Loucy (cell line): ENCODE data around the gene SOBP.

Source experiments
- H2AFZ ChIP-seq: fragments of 200-600 bp; sonication (generic); 2 replicates; pipeline ENCODE4 v1.6.0; 2016; ENCODE audit warnings: antibody characterized with exemption, mild to moderate bottlenecking, low read length, moderate library complexity
- H3F3A ChIP-seq: fragments of 200-600 bp; 2 replicates; pipeline ENCODE4 v1.6.0; 2016; ENCODE audit warnings: antibody characterized with exemption, low read depth, mild to moderate bottlenecking
- H3K27me3 ChIP-seq: fragments of 200-600 bp; sonication (generic); 2 replicates; pipeline ENCODE4 v1.6.1; 2014; ENCODE audit warnings: low read length, mild to moderate bottlenecking; ENCODE audit not compliant: insufficient read depth, poor library complexity, severe bottlenecking
- H3K36me3 ChIP-seq: fragments of 200-600 bp; sonication (generic); 2 replicates; pipeline ENCODE4 v1.6.1; 2016; ENCODE audit warnings: low read length; ENCODE audit not compliant: insufficient read depth
- H3K4me1 ChIP-seq: fragments of 200-600 bp; sonication (generic); 2 replicates; pipeline ENCODE4 v1.5.1; 2014; ENCODE audit warnings: low read length, mild to moderate bottlenecking; ENCODE audit not compliant: insufficient read depth, poor library complexity, severe bottlenecking
- H3K4me2 ChIP-seq: fragments of 200-600 bp; sonication (generic); 2 replicates; pipeline ENCODE4 v1.6.0; 2014; ENCODE audit warnings: antibody characterized with exemption, low read length, low read depth, mild to moderate bottlenecking; ENCODE audit not compliant: poor library complexity, severe bottlenecking
- H3K4me3 ChIP-seq: fragments of 200-600 bp; sonication (generic); 2 replicates; pipeline ENCODE4 v1.5.1; 2014; ENCODE audit warnings: low read length, mild to moderate bottlenecking, mixed read lengths; ENCODE audit not compliant: poor library complexity, severe bottlenecking
- H3K79me2 ChIP-seq: fragments of 200-600 bp; sonication (generic); 2 replicates; pipeline ENCODE4 v1.6.1; 2014; ENCODE audit warnings: low read length; ENCODE audit not compliant: insufficient read depth
- H3K9ac ChIP-seq: fragments of 200-600 bp; sonication (generic); 2 replicates; pipeline ENCODE4 v1.6.0; 2014; ENCODE audit warnings: mild to moderate bottlenecking, low read depth, low read length, moderate library complexity; ENCODE audit not compliant: poor library complexity, severe bottlenecking
- H3K9me2 ChIP-seq: fragments of 200-600 bp; sonication (generic); replicated peaks from 2 replicates; pipeline ENCODE4 v1.6.1; 2016; ENCODE audit warnings: low read depth, low read length, mixed read lengths
- H3K9me3 ChIP-seq: fragments of 200-600 bp; sonication (generic); 2 replicates; pipeline ENCODE4 v1.6.1; 2014; ENCODE audit warnings: mild to moderate bottlenecking, antibody characterized with exemption, low read length, low read depth; ENCODE audit not compliant: insufficient read depth
- H4K20me1 ChIP-seq: fragments of 200-600 bp; sonication (generic); 2 replicates; pipeline ENCODE4 v1.6.0; 2014; ENCODE audit warnings: antibody characterized with exemption, low read length, mild to moderate bottlenecking; ENCODE audit not compliant: insufficient read depth, poor library complexity, severe bottlenecking
- EZH2phosphoT487 ChIP-seq: fragments of 200-600 bp; IDR thresholded peaks from 2 replicates; pipeline ENCODE4 v1.6.1; 2018; ENCODE audit warnings: antibody characterized with exemption, mild to moderate bottlenecking, moderate library complexity, borderline replicate concordance
- TF ChIP-seq, protein P1 (sequence below): fragments of 200-600 bp; sonication (generic); conservative IDR thresholded peaks from 2 replicates; pipeline ENCODE4 v1.5.1; 2014; ENCODE audit warnings: mild to moderate bottlenecking, antibody characterized with exemption, low read length

SOBP gene

GRCh38 chr6:107673076-107673494 lies 183.2 kb downstream of the SOBP start:
- no peak overlapping the region for H3K4me3 ChIP-seq
- no peaks in the 10 kb centered on the region for H3K27me3 ChIP-seq
- no peak for TF ChIP-seq EZH2phosphoT487
- TF ChIP-seq, protein P1, sequence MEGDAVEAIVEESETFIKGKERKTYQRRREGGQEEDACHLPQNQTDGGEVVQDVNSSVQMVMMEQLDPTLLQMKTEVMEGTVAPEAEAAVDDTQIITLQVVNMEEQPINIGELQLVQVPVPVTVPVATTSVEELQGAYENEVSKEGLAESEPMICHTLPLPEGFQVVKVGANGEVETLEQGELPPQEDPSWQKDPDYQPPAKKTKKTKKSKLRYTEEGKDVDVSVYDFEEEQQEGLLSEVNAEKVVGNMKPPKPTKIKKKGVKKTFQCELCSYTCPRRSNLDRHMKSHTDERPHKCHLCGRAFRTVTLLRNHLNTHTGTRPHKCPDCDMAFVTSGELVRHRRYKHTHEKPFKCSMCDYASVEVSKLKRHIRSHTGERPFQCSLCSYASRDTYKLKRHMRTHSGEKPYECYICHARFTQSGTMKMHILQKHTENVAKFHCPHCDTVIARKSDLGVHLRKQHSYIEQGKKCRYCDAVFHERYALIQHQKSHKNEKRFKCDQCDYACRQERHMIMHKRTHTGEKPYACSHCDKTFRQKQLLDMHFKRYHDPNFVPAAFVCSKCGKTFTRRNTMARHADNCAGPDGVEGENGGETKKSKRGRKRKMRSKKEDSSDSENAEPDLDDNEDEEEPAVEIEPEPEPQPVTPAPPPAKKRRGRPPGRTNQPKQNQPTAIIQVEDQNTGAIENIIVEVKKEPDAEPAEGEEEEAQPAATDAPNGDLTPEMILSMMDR, result no peak
- no peaks in the 10 kb centered on the region for H3K9me3 ChIP-seq
- H3K9me2 ChIP-seq, result no peaks in the 10 kb centered on the region
- H3K4me2 ChIP-seq, result no peak overlapping the region
- H3K4me1 ChIP-seq, result peaks cover 31% of the 10 kb centered on the region
- no peaks in the 10 kb centered on the region for H4K20me1 ChIP-seq
- H3F3A ChIP-seq, result no peaks in the 10 kb centered on the region
- H2AFZ ChIP-seq, result no peak overlapping the region
- H3K36me3 ChIP-seq, result no peaks in the 10 kb centered on the region
- no peak overlapping the region for H3K9ac ChIP-seq
- H3K79me2 ChIP-seq, result no peaks in the 10 kb centered on the region

DNA sequence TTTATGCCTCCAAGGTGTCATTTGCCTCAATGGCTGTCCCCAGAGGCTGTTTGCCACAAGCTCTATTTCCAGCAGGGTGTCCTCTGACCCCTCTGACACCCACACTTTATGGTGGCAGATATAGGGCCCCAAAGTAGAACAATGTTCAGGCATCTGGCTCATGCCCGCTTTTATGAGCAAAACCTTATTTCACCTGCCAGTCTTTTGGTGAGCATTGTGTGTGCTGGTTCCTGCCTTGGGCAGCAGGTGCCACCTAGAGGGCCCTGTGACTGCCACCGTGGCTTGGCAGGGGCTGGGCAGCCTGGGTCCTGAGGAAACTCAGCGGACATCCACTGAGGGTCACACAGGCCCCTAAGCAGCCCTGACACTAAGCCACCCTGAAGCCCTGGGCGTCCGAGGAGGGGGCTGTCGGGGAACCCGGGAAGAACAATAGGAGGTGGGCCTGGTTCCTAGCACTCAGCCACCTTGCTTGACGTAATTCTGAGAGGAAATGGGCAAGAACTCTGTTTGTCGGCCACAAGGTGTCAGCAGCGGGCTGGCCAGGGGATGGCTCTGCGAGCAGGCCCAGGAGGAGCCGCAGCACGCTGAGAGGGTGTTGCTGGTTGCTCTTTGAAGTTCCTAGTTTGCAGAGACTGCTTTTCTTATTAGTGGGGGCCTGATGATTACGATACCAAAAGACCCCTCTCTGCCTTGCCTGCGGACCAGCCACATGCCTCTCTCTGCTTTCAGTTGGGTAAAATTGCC lies 185.2 kb downstream of the SOBP start:
- Histone ChIP-seq H3K4me3 (peak overlapping the region; percentile 69), H2AFZ (peak overlapping the region; percentile 96), H3K9ac (peak overlapping the region; percentile 47)

DNA sequence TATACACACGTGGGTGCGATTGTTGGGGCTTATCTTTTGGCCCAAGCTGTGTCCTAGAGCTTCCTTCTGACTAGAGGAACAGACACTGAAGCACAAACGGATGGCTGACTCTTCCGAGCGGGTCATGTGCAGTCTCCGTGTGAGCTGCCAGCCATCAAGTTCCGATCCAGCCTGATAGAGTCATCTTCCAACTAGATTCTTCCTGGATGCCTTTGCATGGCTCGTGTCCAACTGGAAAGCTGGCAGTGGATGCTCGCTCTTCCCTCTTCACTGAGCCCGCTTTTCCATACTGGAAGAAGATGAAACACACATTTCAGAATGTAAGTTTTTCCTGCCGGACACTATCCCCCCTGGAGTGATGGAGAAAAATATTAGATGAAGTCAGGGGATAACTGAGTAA lies 186.1 kb downstream of the SOBP start:
- Histone ChIP-seq H3K9ac (no peak overlapping the region), H3F3A (no peaks in the 10 kb centered on the region), H4K20me1 (no peaks in the 10 kb centered on the region), H3K4me3 (no peak overlapping the region), H3K36me3 (no peaks in the 10 kb centered on the region), H2AFZ (peak overlapping the region; percentile 96), H3K9me2 (no peaks in the 10 kb centered on the region), H3K4me2 (no peak overlapping the region), H3K9me3 (no peaks in the 10 kb centered on the region), H3K4me1 (peaks cover 7% of the 10 kb centered on the region), H3K27me3 (no peaks in the 10 kb centered on the region), H3K79me2 (no peaks in the 10 kb centered on the region)
- TF ChIP-seq, protein P1, result no peak
- TF ChIP-seq EZH2phosphoT487, result no peak

More for the DNA sequence above, 185.2 kb downstream of the SOBP start:
- H4K20me1 ChIP-seq, result no peaks in the 10 kb centered on the region
- no peaks in the 10 kb centered on the region for H3K9me3 ChIP-seq
- peaks cover 14% of the 10 kb centered on the region for H3K4me1 ChIP-seq
- peak overlapping the region; percentile 61 for H3K4me2 ChIP-seq
- H3K36me3 ChIP-seq, result no peaks in the 10 kb centered on the region
- H3K9me2 ChIP-seq, result no peaks in the 10 kb centered on the region
- no peaks in the 10 kb centered on the region for H3K79me2 ChIP-seq
- no peak for TF ChIP-seq EZH2phosphoT487
- TF ChIP-seq, protein P1, result peak; percentile 99
- no peaks in the 10 kb centered on the region for H3F3A ChIP-seq
- H3K27me3 ChIP-seq, result no peaks in the 10 kb centered on the region
